Prostate gland (tissue), 2 donors: Measurements from ENCODE around the gene ARFRP1.

Source experiments
- POLR2A ChIP-seq: fragments of 450-650 bp; IDR thresholded peaks from one replicate; pipeline ENCODE4 v1.6.1; 2016; ENCODE audit warnings: antibody characterized with exemption, mild to moderate bottlenecking
- TF ChIP-seq, protein P1 (sequence below), 4 experiments: fragments of 200-600 bp in 2 of 4; fragments of 450-650 bp in 2 of 4; sonication (generic) in 2 of 4; IDR thresholded peaks; 1 replicate in 3 of 4; 2 replicates in 1 of 4; pipeline ENCODE4 v1.5.1; 2016 to 2019; ENCODE audit warnings: antibody characterized with exemption in 4 of 4, mild to moderate bottlenecking in 2 of 4, moderate library complexity in 2 of 4

DNA sequence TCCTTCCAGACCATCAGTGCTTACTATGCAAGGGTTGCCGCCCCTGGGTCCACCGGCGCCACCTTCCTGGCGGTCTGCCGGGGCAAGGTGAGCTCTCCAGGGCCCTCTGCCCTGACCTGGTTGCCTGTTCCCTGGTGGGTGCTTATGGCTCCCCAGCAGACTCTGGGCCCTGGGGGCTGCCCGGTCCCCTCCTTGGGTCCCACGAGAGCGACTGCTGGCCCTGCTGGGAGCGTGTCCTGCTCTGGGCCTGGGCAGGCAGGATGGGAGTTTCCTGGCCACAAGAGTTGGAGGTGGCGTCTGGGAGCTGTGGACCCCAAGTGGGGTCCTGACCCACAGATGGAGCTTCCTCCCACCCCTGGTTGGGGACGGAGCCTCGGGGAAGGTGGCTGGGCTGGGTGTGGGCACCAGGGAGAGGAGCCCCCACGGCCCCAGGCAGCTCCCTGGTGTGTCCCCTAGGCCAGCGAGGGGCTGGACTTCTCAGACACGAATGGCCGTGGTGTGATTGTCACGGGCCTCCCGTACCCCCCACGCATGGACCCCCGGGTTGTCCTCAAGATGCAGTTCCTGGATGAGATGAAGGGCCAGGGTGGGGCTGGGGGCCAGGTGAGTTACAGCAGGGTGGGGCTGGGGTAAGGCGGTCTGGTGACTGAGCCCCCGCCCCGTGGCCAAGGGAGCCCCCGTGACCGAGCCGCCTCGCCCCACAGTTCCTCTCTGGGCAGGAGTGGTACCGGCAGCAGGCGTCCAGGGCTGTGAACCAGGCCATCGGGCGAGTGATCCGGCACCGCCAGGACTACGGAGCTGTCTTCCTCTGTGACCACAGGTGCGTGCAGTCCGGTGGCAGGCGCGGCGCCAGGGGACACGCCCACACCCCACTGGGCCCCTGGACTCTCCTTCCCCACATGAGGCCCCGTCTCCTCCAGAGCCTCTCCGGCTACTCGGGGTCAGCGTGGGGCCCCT, 18.5 kb downstream of the ARFRP1 start:
- TF ChIP-seq, protein P1, sequence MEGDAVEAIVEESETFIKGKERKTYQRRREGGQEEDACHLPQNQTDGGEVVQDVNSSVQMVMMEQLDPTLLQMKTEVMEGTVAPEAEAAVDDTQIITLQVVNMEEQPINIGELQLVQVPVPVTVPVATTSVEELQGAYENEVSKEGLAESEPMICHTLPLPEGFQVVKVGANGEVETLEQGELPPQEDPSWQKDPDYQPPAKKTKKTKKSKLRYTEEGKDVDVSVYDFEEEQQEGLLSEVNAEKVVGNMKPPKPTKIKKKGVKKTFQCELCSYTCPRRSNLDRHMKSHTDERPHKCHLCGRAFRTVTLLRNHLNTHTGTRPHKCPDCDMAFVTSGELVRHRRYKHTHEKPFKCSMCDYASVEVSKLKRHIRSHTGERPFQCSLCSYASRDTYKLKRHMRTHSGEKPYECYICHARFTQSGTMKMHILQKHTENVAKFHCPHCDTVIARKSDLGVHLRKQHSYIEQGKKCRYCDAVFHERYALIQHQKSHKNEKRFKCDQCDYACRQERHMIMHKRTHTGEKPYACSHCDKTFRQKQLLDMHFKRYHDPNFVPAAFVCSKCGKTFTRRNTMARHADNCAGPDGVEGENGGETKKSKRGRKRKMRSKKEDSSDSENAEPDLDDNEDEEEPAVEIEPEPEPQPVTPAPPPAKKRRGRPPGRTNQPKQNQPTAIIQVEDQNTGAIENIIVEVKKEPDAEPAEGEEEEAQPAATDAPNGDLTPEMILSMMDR (IDR thresholded peaks at IDR 0.05) = no peak
- no peak for TF ChIP-seq POLR2A
